GM21825 (cell line): ENCODE measurements around the gene CRACR2B.

Source experiments
- ATAC-seq: cut with Tn5 transposase; IDR thresholded peaks from one replicate; pipeline ENCODE4 v1.9.1; 2021; ENCODE audit warnings: mild to moderate bottlenecking, moderate library complexity; ENCODE audit not compliant: unreplicated experiment

CRACR2B gene

GRCh38 chr11:850775-851763, 23.4 kb downstream of the CRACR2B start:
- no peak for ATAC-seq

- no peak for ATAC-seq
These were observed 25.0 kb downstream of the CRACR2B start for GRCh38 chr11:852762-853161.

- ATAC-seq: no peak
These were observed 26.1 kb downstream of the CRACR2B start for GRCh38 chr11:853682-854448.

GRCh38 chr11:854601-855329, 27.0 kb downstream of the CRACR2B start:
- no peak for ATAC-seq

- ATAC-seq: no peak
These were observed 27.6 kb downstream of the CRACR2B start for GRCh38 chr11:855330-855674.

- ATAC-seq: no peak
These were observed 28.1 kb downstream of the CRACR2B start for GRCh38 chr11:855796-856195.

- no peak for ATAC-seq
These were observed 28.7 kb downstream of the CRACR2B start for GRCh38 chr11:856397-856796.

- no peak for ATAC-seq
These were observed 30.5 kb downstream of the CRACR2B start for GRCh38 chr11:858053-858761.

GRCh38 chr11:858762-859339, 31.1 kb downstream of the CRACR2B start:
- no peak for ATAC-seq

GRCh38 chr11:859394-860131, 31.8 kb downstream of the CRACR2B start:
- no peak for ATAC-seq

- no peak for ATAC-seq
These were observed 32.8 kb downstream of the CRACR2B start for GRCh38 chr11:860234-861104.

- no peak for ATAC-seq
These were observed 33.4 kb downstream of the CRACR2B start for GRCh38 chr11:861105-861479.

GRCh38 chr11:862081-862661, 34.5 kb downstream of the CRACR2B start:
- ATAC-seq: no peak

GRCh38 chr11:862696-863022, 34.9 kb downstream of the CRACR2B start:
- ATAC-seq: no peak

- no peak for ATAC-seq
These were observed 35.5 kb downstream of the CRACR2B start for GRCh38 chr11:863023-863909.

- no peak for ATAC-seq
These were observed 36.5 kb downstream of the CRACR2B start for GRCh38 chr11:863910-864827.
